DMS114 treated with DMSO at 0.1 percent for 48 hours (cell line): ENCODE data around the gene DUS1L.

Experiments used
- DNase-seq: peaks from one replicate; lab custom pipeline; 2025; ENCODE audit not compliant: unreplicated experiment; lab: John Stamatoyannopoulos, UW

The DUS1L gene

DNA sequence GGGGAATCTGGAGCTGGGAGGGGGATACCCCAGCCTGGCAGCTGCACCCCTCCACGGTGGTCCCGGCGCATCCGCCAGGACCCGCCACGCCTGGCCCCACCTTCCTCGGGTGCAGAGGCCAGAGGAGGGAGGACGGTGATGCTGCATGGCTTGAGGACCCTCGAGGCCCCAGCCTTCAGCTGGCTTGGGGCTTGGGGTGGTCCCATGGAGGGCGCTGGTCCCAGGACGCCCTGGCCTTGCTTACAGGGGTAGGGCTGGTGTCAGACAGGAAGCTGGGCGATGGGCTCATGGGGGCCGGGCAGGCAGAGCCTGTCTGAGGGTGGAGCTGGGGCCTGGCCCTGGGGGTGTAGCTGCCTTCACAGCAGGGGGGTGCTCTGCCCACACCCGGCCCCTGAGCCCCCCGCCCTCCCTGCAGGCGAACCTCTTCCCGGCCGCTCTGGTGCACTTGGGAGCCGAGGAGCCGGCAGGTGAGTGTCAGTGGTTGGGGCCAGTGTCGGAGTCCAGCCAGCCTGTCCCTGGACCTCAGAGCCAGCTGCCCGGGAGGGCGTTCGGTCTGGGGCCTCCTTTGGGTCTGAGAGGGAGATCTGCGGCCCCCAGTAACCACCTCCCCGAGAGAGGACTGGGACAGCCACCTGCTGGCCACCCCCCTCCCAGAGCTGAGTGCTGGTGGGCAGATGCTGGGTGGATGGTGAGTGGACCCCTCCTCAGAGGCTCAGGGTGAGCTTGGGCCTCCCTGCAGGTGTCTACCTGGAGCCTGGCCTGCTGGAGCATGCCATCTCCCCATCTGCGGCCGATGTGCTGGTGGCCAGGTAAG, 49.3 kb downstream of the DUS1L start:
- no peak for DNase-seq

DNA sequence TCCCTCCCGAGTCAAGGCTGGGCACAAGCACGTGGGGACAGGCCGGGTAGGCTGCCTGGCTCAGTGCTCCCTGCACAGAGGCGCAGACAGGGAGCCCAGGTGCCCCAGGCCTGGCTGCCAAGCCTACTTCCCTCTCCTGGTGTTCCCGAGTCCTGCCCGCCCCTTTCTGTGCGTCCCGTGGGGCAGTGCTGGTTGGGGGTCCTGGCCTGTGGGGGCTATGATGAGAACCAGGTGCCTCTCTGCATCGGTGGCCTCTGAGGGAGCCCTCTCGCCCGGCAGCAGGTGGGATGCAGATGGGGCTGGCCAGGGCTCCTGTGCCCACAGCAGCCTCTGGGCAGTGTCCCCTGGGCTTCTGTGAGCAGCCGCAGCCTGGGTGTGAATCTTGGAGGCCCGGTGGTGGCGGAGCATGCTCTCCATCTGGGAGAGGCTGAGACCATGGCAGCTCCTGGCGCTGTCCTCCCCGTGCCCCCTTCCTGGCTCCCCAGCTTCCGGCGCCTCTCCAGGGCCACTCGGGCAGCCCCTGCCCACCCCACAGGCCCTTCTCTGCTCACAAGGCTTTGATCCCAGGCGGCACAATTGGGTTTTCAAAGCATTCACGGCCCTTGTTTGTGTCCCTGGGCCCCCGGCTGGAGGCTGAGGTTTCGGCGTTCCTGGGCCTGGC, 50.2 kb downstream of the DUS1L start:
- DNase-seq: no peak

- DNase-seq: no peak
Measured at GRCh38 chr17:82014971-82015310, 50.7 kb downstream of the DUS1L start.

GRCh38 chr17:82014432-82014831, 51.2 kb downstream of the DUS1L start:
- DNase-seq: no peak

DNA sequence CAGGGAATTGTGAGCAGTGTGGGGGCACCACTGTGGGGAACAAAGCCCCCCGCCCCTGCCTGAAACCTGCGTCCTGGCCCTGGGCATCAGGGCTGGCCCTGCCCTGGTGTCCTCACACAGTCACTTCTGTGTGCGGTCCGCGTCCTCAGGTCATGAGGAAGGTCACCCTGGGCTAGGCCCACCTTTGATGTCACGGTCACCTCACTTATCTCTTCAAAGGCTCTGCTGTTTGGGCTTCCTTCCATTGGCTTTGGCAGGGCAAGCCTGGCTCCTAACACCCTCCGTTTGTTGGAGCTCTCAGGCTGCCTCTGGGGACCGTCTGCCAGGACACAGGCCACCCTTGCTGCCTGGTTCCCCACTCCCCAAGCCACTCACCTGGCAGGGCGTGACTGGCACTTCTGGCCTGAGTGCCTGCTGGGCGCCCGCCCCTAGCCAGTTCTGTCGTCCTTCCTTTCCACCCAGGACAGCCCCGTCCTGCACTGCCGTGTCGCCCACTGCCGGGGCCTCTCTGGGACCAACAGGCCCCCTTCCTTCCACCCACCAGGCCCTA, 51.8 kb downstream of the DUS1L start:
- DNase-seq: no peak

DNA sequence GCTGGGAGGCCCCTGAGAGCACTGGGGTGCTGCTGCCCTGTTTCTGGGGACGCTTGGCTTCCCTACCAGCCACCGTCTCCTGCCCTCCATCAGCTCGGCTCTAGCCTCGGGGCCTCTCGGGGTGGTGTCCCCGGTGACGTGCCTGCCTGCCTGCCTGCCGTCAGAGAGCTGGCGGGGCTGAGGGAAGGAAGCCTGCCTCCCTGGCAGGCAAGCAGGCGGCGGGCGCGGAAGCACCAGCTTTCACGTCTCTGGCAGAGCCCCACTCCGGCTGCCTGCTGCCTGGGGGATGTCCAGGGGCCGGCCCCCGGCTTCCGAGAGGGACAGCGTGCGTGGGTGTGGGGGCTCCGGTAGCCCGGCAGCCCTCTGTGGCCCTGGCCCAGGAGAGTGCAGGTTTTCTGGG, 52.3 kb downstream of the DUS1L start:
- no peak for DNase-seq

DNA sequence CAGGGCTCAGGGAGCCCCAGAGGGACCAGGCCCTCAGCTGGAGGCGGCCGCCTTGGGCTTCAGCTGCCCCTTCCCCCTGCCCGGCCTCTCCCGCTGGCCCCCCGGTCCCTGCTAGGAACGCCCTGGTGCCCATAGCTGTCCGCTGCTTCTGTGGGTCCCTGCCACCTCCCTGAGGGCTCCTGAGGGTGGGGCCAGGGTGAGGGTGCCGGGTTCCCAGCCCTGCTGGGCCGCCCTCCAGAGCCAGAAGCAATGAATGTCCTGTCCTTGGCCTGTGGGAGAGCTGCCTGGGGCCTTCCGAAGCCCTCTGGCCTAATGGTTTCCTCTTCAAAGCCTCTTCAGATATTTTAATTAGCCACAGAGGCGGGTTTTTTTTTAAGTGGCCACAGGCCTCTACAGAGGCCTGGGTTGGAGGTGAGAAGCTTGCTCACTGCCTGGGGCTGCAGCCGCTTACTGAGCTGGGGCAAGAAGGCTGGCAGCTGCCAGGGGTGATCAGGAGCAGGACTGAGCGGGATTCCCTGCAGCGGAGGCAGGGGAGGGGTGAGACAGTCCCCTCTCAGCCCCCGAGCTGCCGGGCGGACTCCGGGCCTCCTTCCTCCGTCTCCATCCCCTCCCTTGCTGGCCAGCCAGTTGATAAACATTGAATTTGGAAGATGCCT, 52.8 kb downstream of the DUS1L start:
- DNase-seq: no peak

DNA sequence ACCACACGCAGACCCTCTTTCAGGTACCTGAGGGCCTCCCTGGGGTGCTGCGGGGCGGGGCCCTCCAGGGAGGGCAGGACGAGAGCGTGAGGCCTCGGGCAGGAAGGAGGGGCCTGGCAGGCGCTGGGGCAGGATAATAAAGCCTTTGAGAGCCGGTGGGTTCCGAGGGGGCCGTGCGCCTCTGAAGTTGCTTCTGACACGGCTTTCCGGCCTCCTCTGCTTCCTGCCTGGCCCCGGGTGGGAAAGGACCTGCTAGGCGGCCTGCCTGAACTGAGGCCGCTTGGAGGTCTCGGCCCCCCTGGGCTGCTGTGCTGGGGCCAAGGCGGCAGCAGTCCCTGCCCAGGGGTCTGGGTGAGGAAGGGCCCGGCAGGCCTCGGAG, 53.4 kb downstream of the DUS1L start:
- DNase-seq: no peak

DNA sequence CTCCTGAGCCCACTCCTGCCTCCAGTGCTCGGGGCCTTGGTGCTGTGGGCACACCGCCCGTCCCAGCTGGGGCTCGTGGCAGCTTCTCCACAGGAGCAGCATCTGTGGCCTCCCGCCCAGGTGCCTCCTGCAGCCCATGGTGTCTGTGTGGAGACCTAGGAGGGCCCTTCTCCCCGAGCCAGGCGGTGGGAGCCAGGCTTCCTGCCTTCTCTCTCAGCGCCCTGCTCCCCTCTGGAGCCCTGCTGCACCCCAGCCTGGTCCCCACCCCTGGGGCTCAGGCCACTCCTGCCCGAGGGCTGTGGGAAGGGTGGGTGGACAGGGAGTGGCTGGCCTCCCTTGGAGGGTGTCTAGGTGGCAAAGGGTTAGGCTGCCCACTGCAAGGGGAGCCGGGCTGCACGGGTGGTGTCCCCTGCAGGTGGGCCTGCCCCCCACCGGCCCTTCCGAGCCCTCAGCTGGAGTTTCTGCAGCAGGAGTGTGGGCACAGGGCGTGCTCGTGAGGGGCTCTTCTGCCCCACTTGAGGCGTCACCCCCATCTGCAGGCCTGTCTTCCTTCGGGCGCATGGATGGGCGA, 53.9 kb downstream of the DUS1L start:
- DNase-seq: no peak

GRCh38 chr17:82010575-82011525, 54.8 kb downstream of the DUS1L start:
- no peak for DNase-seq

DNA sequence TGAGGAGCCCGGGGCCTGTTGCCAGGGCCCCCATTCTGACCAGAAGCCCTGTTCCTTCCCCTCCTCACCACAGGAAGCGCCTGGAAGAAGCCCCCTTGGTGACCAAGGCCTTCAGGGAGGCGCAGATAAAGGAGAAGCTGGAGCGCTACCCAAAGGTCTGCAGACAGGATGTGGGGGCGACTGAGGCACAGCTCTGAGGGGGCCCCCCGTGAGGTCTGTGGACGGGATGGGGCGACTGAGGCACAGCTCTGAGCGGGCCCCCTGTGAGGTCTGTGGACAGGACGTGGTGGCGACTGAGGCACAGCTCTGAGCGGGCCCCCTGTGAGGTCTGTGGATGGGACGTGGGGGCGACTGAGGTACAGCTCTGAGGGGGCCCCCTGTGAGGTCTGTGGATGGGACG, 56.2 kb downstream of the DUS1L start:
- DNase-seq: no peak

GRCh38 chr17:82008941-82009405, 56.6 kb downstream of the DUS1L start:
- DNase-seq: no peak

GRCh38 chr17:82008258-82008940, 57.2 kb downstream of the DUS1L start:
- DNase-seq: no peak
